Measurements from ENCODE around the gene SRSF8.
A peak's percentile ranks its signal among the peaks of the same experiment; 100 is the strongest.

Gene SRSF8

DNA sequence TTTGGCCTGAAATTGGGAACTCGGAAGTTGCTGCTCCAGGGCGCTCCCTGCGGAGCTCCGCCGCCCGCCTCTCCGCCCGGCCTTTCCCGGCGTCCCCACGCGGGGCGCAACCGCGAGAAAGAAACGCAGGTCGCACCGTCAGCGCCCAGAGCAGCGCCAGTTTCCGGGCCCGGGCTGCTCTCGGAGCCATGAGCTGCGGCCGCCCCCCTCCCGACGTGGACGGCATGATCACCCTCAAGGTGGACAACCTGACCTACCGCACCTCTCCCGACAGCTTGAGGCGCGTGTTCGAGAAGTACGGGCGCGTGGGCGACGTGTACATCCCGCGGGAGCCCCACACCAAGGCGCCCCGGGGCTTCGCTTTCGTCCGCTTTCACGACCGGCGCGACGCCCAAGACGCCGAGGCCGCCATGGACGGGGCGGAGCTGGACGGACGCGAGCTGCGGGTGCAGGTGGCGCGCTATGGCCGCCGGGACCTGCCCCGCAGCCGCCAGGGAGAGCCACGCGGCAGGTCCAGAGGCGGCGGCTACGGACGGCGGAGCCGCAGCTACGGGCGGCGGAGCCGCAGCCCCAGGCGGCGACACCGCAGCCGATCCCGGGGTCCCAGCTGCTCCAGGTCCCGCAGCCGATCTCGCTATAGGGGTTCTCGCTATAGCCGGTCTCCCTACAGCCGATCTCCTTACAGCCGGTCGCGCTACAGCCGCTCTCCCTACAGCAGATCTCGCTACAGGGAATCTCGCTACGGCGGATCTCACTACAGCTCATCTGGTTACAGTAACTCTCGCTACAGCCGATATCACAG is 521 bp downstream of the SRSF8 start:
- H3K9me3 ChIP-seq (ENCODE audit: control insufficient read depth in 1 of 2, low read length in 2 of 2) = no peaks in the 10 kb centered on the region
- peak overlapping the region; percentile 96 for H3K27ac ChIP-seq (ENCODE audit: low read depth, low read length)
- H3K36me3 ChIP-seq (ENCODE audit: control insufficient read depth in 1 of 2, insufficient read depth in 2 of 2, low read length in 2 of 2) = no peaks in the 10 kb centered on the region
- peaks cover 6 to 14% of the 10 kb centered on the region in 2 donors for H3K4me1 ChIP-seq (ENCODE audit: control insufficient read depth in 1 of 2, insufficient read depth in 2 of 2, low read length in 2 of 2)
- peak overlapping the region; percentile 95 to 98 for H3K9ac ChIP-seq (ENCODE audit: low read depth in 1 of 2, low read length in 2 of 2)
- no peaks in the 10 kb centered on the region for H3K27me3 ChIP-seq (ENCODE audit: control insufficient read depth in 1 of 2, insufficient read depth in 2 of 2, low read length in 2 of 2)
- H3K4me3 ChIP-seq (ENCODE audit: low read depth in 1 of 2, low read length in 2 of 2) = peak overlapping the region; percentile 92 to 93

DNA sequence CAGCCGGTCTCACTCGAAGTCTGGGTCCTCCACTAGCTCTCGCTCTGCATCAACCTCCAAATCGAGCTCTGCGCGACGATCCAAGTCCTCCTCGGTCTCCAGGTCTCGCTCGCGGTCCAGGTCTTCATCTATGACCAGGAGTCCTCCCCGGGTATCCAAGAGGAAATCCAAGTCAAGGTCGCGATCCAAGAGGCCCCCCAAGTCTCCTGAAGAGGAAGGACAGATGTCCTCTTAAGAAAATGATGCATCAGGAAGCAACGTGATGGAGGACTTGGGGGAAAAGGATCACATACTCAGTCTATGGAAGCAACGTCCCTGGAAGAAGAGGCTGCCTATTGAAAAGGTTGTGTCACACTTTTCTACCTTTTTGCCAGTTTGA is 1.1 kb downstream of the SRSF8 start:
- H3K36me3 ChIP-seq (ENCODE audit: control insufficient read depth in 1 of 2, insufficient read depth in 2 of 2, low read length in 2 of 2) = no peaks in the 10 kb centered on the region
- peak overlapping the region; percentile 96 for H3K27ac ChIP-seq (ENCODE audit: low read depth, low read length)
- H3K4me3 ChIP-seq (ENCODE audit: low read depth in 1 of 2, low read length in 2 of 2) = peak overlapping the region; percentile 92 to 93
- H3K4me1 ChIP-seq (ENCODE audit: control insufficient read depth in 1 of 2, insufficient read depth in 2 of 2, low read length in 2 of 2) = peaks cover 6 to 14% of the 10 kb centered on the region in 2 donors
- peak overlapping the region; percentile 95 to 98 for H3K9ac ChIP-seq (ENCODE audit: low read depth in 1 of 2, low read length in 2 of 2)
- no peaks in the 10 kb centered on the region for H3K9me3 ChIP-seq (ENCODE audit: control insufficient read depth in 1 of 2, low read length in 2 of 2)
- no peaks in the 10 kb centered on the region for H3K27me3 ChIP-seq (ENCODE audit: control insufficient read depth in 1 of 2, insufficient read depth in 2 of 2, low read length in 2 of 2)

DNA sequence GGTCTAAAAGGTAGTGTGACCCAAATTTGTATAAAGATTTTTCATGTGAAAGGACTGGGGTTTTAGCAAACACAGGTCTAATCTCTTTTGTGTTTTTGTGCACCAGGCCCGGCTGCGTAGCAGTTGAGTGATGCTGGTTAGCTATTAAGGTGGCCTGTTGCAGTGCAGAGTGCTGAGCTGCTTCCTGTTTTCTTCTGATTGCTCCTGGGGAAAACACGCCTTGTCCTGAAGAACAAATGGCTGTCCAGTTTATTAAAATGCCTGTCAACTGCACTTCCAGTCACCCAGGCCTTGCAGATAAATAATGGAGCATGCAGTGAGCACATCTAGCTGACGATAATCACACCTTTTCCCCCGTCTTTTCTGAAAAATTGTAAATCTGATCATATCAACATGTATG is 1.8 kb downstream of the SRSF8 start:
- Histone ChIP-seq H3K4me3 (ENCODE audit: low read depth in 1 of 2, low read length in 2 of 2) (peak overlapping the region; percentile 92 to 93), H3K4me1 (ENCODE audit: control insufficient read depth in 1 of 2, insufficient read depth in 2 of 2, low read length in 2 of 2) (peaks cover 6 to 14% of the 10 kb centered on the region in 2 donors), H3K36me3 (ENCODE audit: control insufficient read depth in 1 of 2, insufficient read depth in 2 of 2, low read length in 2 of 2) (no peaks in the 10 kb centered on the region), H3K27me3 (ENCODE audit: control insufficient read depth in 1 of 2, insufficient read depth in 2 of 2, low read length in 2 of 2) (no peaks in the 10 kb centered on the region), H3K27ac (ENCODE audit: low read depth, low read length) (peak overlapping the region; percentile 96), H3K9me3 (ENCODE audit: control insufficient read depth in 1 of 2, low read length in 2 of 2) (no peaks in the 10 kb centered on the region), H3K9ac (ENCODE audit: low read depth in 1 of 2, low read length in 2 of 2) (peak overlapping the region; percentile 95 to 98)

DNA sequence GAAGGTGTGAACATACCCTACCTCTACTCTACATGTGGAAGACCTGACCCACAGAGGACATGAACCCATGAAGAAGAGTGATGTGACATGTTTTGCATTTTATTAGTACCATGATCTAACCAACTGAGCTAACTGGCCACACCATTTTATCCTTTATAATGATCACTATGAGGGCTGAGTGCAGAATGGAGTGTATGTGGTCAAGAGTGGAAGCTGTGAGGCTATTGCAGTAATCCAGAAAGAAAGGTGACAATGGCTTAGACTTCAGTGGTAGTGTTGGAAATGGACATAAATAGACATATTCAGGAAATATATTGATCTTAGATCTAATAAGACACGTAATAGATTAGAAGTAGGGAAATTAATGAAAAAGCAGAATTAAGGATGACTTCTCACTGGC is 3.8 kb downstream of the SRSF8 start:
- H3K36me3 ChIP-seq (ENCODE audit: control insufficient read depth in 1 of 2, insufficient read depth in 2 of 2, low read length in 2 of 2) = no peaks in the 10 kb centered on the region
- no peak overlapping the region for H3K27ac ChIP-seq (ENCODE audit: low read depth, low read length)
- no peak overlapping the region for H3K4me3 ChIP-seq (ENCODE audit: low read depth in 1 of 2, low read length in 2 of 2)
- no peaks in the 10 kb centered on the region for H3K9me3 ChIP-seq (ENCODE audit: control insufficient read depth in 1 of 2, low read length in 2 of 2)
- peaks cover 16 to 28% of the 10 kb centered on the region in 2 donors for H3K4me1 ChIP-seq (ENCODE audit: control insufficient read depth in 1 of 2, insufficient read depth in 2 of 2, low read length in 2 of 2)
- no peak overlapping the region for H3K9ac ChIP-seq (ENCODE audit: low read depth in 1 of 2, low read length in 2 of 2)
- H3K27me3 ChIP-seq (ENCODE audit: control insufficient read depth in 1 of 2, insufficient read depth in 2 of 2, low read length in 2 of 2) = no peaks in the 10 kb centered on the region

DNA sequence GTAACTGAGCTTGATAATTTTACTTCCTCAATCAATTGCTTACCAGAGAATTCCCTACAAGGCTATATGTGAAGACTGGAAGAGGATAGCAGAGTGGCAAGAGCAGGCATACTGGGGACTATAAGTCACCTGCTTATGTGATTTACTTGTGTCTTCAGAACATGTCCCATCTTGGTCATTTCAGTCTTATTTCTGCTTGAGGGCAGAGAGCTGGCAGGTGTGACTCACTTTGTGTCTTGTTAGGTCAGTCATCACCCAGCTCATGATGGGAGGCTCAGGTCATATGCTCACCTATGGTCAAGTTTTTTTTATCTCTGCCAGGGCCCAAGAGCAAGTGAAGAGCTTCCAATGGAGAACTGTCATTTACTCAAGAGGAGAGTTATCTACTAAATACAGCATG is 6.2 kb downstream of the SRSF8 start:
- no peak overlapping the region for H3K9ac ChIP-seq (ENCODE audit: low read depth in 1 of 2, low read length in 2 of 2)
- no peak overlapping the region for H3K4me3 ChIP-seq (ENCODE audit: low read depth in 1 of 2, low read length in 2 of 2)
- no peak overlapping the region for H3K27ac ChIP-seq (ENCODE audit: low read depth, low read length)
- H3K4me1 ChIP-seq (ENCODE audit: control insufficient read depth in 1 of 2, insufficient read depth in 2 of 2, low read length in 2 of 2) = peaks cover 18 to 29% of the 10 kb centered on the region in 2 donors
- H3K9me3 ChIP-seq (ENCODE audit: control insufficient read depth in 1 of 2, low read length in 2 of 2) = no peaks in the 10 kb centered on the region
- no peaks in the 10 kb centered on the region for H3K27me3 ChIP-seq (ENCODE audit: control insufficient read depth in 1 of 2, insufficient read depth in 2 of 2, low read length in 2 of 2)
- H3K36me3 ChIP-seq (ENCODE audit: control insufficient read depth in 1 of 2, insufficient read depth in 2 of 2, low read length in 2 of 2) = no peaks in the 10 kb centered on the region

DNA sequence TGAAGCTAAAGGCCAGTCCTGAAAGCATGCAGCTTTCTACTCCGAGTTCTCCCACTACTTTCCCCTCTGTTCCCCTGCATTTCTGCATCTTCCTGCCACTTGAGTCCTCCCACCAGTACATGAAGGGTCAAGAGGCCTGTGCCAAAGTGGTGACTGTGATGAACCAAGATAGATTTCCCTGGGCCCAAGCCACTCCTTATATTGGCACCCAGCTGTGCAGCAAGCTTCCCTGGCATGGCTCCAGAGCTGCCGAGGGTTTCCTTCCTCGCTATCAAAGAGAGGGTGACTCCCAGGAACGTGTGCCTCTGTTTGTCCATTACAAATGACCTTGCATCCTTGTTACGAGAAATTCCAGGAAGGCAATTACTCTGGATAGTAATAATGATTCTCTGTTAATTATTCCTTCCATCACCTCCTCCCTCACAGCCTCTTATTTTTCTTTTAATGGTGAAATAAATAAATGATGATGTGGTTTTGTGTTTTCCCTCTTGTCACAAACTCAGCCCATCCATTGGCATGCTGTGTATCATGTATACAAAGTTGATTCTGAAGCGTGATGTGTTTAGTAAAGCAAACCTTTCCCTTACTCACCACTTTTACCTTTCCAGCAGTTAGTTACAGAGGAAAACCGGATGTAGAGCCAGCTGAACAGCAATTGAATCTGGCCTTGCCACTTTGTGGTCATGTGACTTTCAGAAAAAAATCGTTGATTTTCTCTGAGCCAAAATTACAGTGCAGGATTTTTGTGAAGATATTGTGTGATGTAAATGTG is 8.3 kb downstream of the SRSF8 start:
- Histone ChIP-seq H3K27me3 (ENCODE audit: control insufficient read depth in 1 of 2, insufficient read depth in 2 of 2, low read length in 2 of 2) (no peaks in the 10 kb centered on the region), H3K9me3 (ENCODE audit: control insufficient read depth in 1 of 2, low read length in 2 of 2) (no peaks in the 10 kb centered on the region), H3K9ac (ENCODE audit: low read depth in 1 of 2, low read length in 2 of 2) (no peak overlapping the region), H3K4me1 (ENCODE audit: control insufficient read depth in 1 of 2, insufficient read depth in 2 of 2, low read length in 2 of 2) (peaks cover 12 to 23% of the 10 kb centered on the region in 2 donors), H3K36me3 (ENCODE audit: control insufficient read depth in 1 of 2, insufficient read depth in 2 of 2, low read length in 2 of 2) (no peaks in the 10 kb centered on the region), H3K27ac (ENCODE audit: low read depth, low read length) (no peak overlapping the region), H3K4me3 (ENCODE audit: low read depth in 1 of 2, low read length in 2 of 2) (no peak overlapping the region)

DNA sequence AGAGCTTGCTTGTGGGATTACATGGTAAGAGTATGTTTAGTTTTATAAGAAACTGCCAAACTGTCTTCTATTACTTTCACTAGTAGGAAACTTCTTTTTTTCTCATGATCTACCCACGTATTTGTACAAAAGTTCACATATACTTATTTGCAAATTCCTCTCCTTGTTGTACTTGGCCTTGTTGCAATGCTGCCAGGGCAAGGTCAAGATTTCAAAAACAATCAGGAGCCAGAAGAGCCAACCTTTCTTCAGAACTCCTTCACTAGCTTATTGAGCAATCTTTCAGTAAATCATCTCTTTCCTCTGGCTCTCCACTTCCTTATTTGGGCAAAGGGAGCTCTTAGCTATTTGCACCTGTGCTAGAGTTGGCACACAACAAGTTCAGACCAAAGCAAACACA is 9.7 kb downstream of the SRSF8 start:
- no peak overlapping the region for H3K4me3 ChIP-seq (ENCODE audit: low read depth in 1 of 2, low read length in 2 of 2)
- H3K9me3 ChIP-seq (ENCODE audit: control insufficient read depth in 1 of 2, low read length in 2 of 2) = no peaks in the 10 kb centered on the region
- no peaks in the 10 kb centered on the region for H3K36me3 ChIP-seq (ENCODE audit: control insufficient read depth in 1 of 2, insufficient read depth in 2 of 2, low read length in 2 of 2)
- no peak overlapping the region for H3K9ac ChIP-seq (ENCODE audit: low read depth in 1 of 2, low read length in 2 of 2)
- no peaks in the 10 kb centered on the region for H3K27me3 ChIP-seq (ENCODE audit: control insufficient read depth in 1 of 2, insufficient read depth in 2 of 2, low read length in 2 of 2)
- H3K4me1 ChIP-seq (ENCODE audit: control insufficient read depth in 1 of 2, insufficient read depth in 2 of 2, low read length in 2 of 2) = peaks cover 12 to 17% of the 10 kb centered on the region in 2 donors
- H3K27ac ChIP-seq (ENCODE audit: low read depth, low read length) = no peak overlapping the region

DNA sequence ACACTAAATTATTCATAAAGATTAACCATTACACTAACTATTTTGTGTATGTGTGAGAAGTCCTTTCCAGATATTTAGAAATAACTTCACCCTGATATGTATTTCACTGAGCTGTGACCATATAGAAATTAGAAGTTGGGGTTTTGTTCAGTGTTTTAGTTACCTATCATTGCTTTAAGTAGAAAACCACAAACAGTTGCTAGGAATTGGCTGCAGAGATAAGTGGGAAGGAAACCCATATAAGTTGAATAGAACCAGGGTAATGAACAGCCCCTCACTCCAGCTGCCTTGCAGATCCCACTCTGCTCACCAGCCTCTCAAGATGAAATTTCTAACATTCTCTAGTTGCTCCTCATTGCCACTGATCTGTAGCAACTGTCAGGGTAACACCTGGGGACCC is 10.3 kb downstream of the SRSF8 start:
- H3K36me3 ChIP-seq (ENCODE audit: control insufficient read depth in 1 of 2, insufficient read depth in 2 of 2, low read length in 2 of 2) = no peaks in the 10 kb centered on the region
- no peak overlapping the region for H3K4me3 ChIP-seq (ENCODE audit: low read depth in 1 of 2, low read length in 2 of 2)
- H3K9ac ChIP-seq (ENCODE audit: low read depth in 1 of 2, low read length in 2 of 2) = no peak overlapping the region
- H3K27ac ChIP-seq (ENCODE audit: low read depth, low read length) = no peak overlapping the region
- peaks cover 12 to 17% of the 10 kb centered on the region in 2 donors for H3K4me1 ChIP-seq (ENCODE audit: control insufficient read depth in 1 of 2, insufficient read depth in 2 of 2, low read length in 2 of 2)
- H3K27me3 ChIP-seq (ENCODE audit: control insufficient read depth in 1 of 2, insufficient read depth in 2 of 2, low read length in 2 of 2) = no peaks in the 10 kb centered on the region
- no peaks in the 10 kb centered on the region for H3K9me3 ChIP-seq (ENCODE audit: control insufficient read depth in 1 of 2, low read length in 2 of 2)

DNA sequence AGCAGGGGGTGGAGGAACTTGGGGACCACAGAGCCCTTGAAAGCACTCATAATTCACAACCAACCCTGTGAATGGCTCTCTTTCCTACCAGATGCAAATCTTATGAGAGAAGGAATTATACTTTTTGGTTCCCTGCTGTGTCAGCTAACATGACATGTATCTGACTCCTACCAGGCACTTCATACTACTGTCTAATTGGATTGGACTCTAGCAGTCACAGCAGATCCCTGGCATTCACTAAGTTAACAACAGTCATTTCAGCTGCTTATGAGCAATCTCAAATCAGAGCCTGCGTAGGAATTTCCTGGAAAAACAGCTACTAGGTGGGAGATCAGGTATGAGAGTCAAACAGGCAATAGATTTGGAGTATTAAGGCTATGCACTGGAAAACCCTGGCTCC is 11.8 kb downstream of the SRSF8 start:
- H3K4me1 ChIP-seq (ENCODE audit: control insufficient read depth in 1 of 2, insufficient read depth in 2 of 2, low read length in 2 of 2) = peaks cover 12 to 17% of the 10 kb centered on the region in 2 donors
- H3K27me3 ChIP-seq (ENCODE audit: control insufficient read depth in 1 of 2, insufficient read depth in 2 of 2, low read length in 2 of 2) = no peaks in the 10 kb centered on the region
- no peaks in the 10 kb centered on the region for H3K9me3 ChIP-seq (ENCODE audit: control insufficient read depth in 1 of 2, low read length in 2 of 2)
- H3K27ac ChIP-seq (ENCODE audit: low read depth, low read length) = no peak overlapping the region
- H3K36me3 ChIP-seq (ENCODE audit: control insufficient read depth in 1 of 2, insufficient read depth in 2 of 2, low read length in 2 of 2) = no peaks in the 10 kb centered on the region
- no peak overlapping the region for H3K9ac ChIP-seq (ENCODE audit: low read depth in 1 of 2, low read length in 2 of 2)
- no peak overlapping the region for H3K4me3 ChIP-seq (ENCODE audit: low read depth in 1 of 2, low read length in 2 of 2)

DNA sequence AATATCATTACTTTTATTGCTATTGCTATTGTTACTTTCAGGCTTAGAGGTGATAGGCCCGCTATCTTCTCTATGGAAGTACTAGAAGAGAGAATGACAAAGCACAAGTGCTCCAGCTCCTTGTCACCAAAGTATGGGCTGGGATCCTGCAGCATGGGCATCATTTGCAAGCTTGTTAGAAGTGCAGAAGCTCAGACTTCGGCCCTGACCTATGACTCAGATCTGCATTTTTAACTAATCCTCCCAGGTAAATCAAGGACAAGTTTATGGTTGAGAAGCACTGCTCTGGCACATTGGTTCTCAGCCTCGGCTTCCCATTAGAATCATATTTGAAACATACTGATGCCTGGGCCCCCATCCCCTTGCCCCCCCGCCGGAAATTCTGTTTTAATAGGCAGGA is 14.3 kb downstream of the SRSF8 start:
- Histone ChIP-seq H3K36me3 (ENCODE audit: control insufficient read depth in 1 of 2, insufficient read depth in 2 of 2, low read length in 2 of 2) (no peaks in the 10 kb centered on the region), H3K9ac (ENCODE audit: low read depth in 1 of 2, low read length in 2 of 2) (no peak overlapping the region), H3K4me1 (ENCODE audit: control insufficient read depth in 1 of 2, insufficient read depth in 2 of 2, low read length in 2 of 2) (peaks cover 0 to 3% of the 10 kb centered on the region in 2 donors), H3K27ac (ENCODE audit: low read depth, low read length) (no peak overlapping the region), H3K4me3 (ENCODE audit: low read depth in 1 of 2, low read length in 2 of 2) (no peak overlapping the region), H3K9me3 (ENCODE audit: control insufficient read depth in 1 of 2, low read length in 2 of 2) (no peaks in the 10 kb centered on the region), H3K27me3 (ENCODE audit: control insufficient read depth in 1 of 2, insufficient read depth in 2 of 2, low read length in 2 of 2) (no peaks in the 10 kb centered on the region)
